IMR-90 (cell line): ENCODE data around the gene PXK. TPM values are rescaled to one million over a fixed set of nuclear protein-coding genes. Genes with fewer than 3 reads are reported as not detected.
"Not testable (repeated sequence)": the region's sequence is repeated elsewhere in the genome, so short reads cannot be mapped to it uniquely, and the experiment has no call there.

Source experiments
- ATAC-seq: fragments of 200-7000 bp; cut with Tn5 transposase; 2 replicates; pipeline ENCODE4 v1.9.1; 2020; ENCODE audit warnings: low read depth, mild to moderate bottlenecking, moderate library complexity
- BruUV-seq: library from RNA; stranded (reverse); fragments of 400-500 nt; replicated peaks from 2 replicates; lab custom pipeline; 2021; lab: Mats Ljungman, UMichigan
- CTCF ChIA-PET: fragments of 300-600 bp; formaldehyde crosslinking; extraction: SDS; loops from one replicate; lab custom pipeline; 2021; ENCODE audit warnings: antibody characterized with exemption; lab: Yijun Ruan, JAX
- POLR2A ChIA-PET: fragments of 300-600 bp; sonication (Branson Sonifier 250); formaldehyde crosslinking; loops from one replicate; lab custom pipeline; 2022; ENCODE audit warnings: antibody characterized with exemption; ENCODE audit not compliant: unreplicated experiment; lab: Charles Lee
- DNase-seq: peaks from one replicate; pipeline ENCODE4 v3.0.0; 2013
- H2AFZ ChIP-seq: replicated peaks from 2 replicates; pipeline ENCODE3; 2013; ENCODE audit warnings: low read length, mild to moderate bottlenecking; ENCODE audit not compliant: poor library complexity
- H2AK5ac ChIP-seq: 2 replicates; pipeline ENCODE4 v1.6.1; 2013; ENCODE audit warnings: low read depth, low read length, inconsistent platforms
- H2AK9ac ChIP-seq: replicated peaks from 2 replicates; pipeline ENCODE3; 2013; ENCODE audit warnings: mild to moderate bottlenecking, low read depth, low read length, moderate library complexity; ENCODE audit not compliant: poor library complexity
- H2BK120ac ChIP-seq: 2 replicates; pipeline ENCODE4 v1.6.1; 2013; ENCODE audit warnings: low read depth, low read length, inconsistent platforms
- H2BK15ac ChIP-seq: 3 replicates; pipeline ENCODE4 v1.6.1; 2013; ENCODE audit warnings: low read depth, low read length, inconsistent platforms
- H2BK20ac ChIP-seq: 2 replicates; pipeline ENCODE4 v1.6.1; 2013; ENCODE audit warnings: low read depth, mild to moderate bottlenecking, inconsistent platforms, low read length, moderate library complexity
- H2BK5ac ChIP-seq: 2 replicates; pipeline ENCODE4 v1.6.1; 2013; ENCODE audit warnings: mild to moderate bottlenecking, low read depth, low read length, inconsistent platforms; ENCODE audit not compliant: poor library complexity, severe bottlenecking
- H3K14ac ChIP-seq: replicated peaks from 2 replicates; pipeline ENCODE4 v1.6.1; 2013; ENCODE audit warnings: low read depth, low read length, inconsistent platforms
- H3K18ac ChIP-seq: 2 replicates; pipeline ENCODE4 v1.6.1; 2013; ENCODE audit warnings: low read depth, low read length, control low read depth
- H3K23ac ChIP-seq: 2 replicates; pipeline ENCODE4 v1.6.1; 2013; ENCODE audit warnings: low read depth, low read length, inconsistent platforms
- H3K27ac ChIP-seq: 2 replicates; pipeline ENCODE4 v1.5.1; 2013; ENCODE audit warnings: mild to moderate bottlenecking, control low read depth, low read length; ENCODE audit not compliant: insufficient read depth
- H3K27me3 ChIP-seq: 2 replicates; pipeline ENCODE4 v1.6.1; 2013; ENCODE audit warnings: low read length; ENCODE audit not compliant: control insufficient read depth, insufficient read depth
- H3K36me3 ChIP-seq: 2 replicates; pipeline ENCODE4 v1.6.1; 2013; ENCODE audit warnings: low read length, mixed read lengths; ENCODE audit not compliant: control insufficient read depth, insufficient read depth
- H3K4ac ChIP-seq: 2 replicates; pipeline ENCODE4 v1.6.1; 2013; ENCODE audit warnings: low read depth, low read length, inconsistent platforms
- H3K4me1 ChIP-seq: 2 replicates; pipeline ENCODE4 v1.6.1; 2013; ENCODE audit warnings: low read length, mixed read lengths; ENCODE audit not compliant: control insufficient read depth, insufficient read depth
- H3K4me2 ChIP-seq: 2 replicates; pipeline ENCODE4 v1.6.1; 2013; ENCODE audit warnings: low read depth, mild to moderate bottlenecking, control low read depth, low read length, moderate library complexity
- H3K4me3 ChIP-seq: 2 replicates; pipeline ENCODE4 v1.5.1; 2013; ENCODE audit warnings: low read depth, mild to moderate bottlenecking, control low read depth, low read length, moderate library complexity; ENCODE audit not compliant: insufficient read depth
- H3K56ac ChIP-seq: 2 replicates; pipeline ENCODE4 v1.6.1; 2013; ENCODE audit warnings: low read length, inconsistent platforms; ENCODE audit not compliant: insufficient read depth; ENCODE audit errors: extremely low read depth
- H3K79me1 ChIP-seq, 2 experiments: 2 replicates each; pipeline ENCODE4 v1.6.1; 2013; ENCODE audit warnings: low read length in 2 of 2, inconsistent platforms in 1 of 2, low read depth in 1 of 2
- H3K9ac ChIP-seq: 2 replicates; pipeline ENCODE4 v1.6.1; 2013; ENCODE audit warnings: low read depth, low read length, control low read depth
- H3K9me1 ChIP-seq: 2 replicates; pipeline ENCODE4 v1.6.1; 2013; ENCODE audit warnings: low read length, inconsistent platforms; ENCODE audit not compliant: insufficient read depth
- H3K9me3 ChIP-seq: 2 replicates; pipeline ENCODE4 v1.6.1; 2013; ENCODE audit warnings: low read length; ENCODE audit not compliant: control insufficient read depth, insufficient read depth
- H4K20me1 ChIP-seq: 2 replicates; pipeline ENCODE4 v1.6.1; 2013; ENCODE audit warnings: low read length, inconsistent platforms; ENCODE audit not compliant: insufficient read depth
- H4K5ac ChIP-seq: 2 replicates; pipeline ENCODE4 v1.6.1; 2013; ENCODE audit warnings: mild to moderate bottlenecking, low read depth, low read length, control low read depth
- H4K8ac ChIP-seq, 2 experiments: 2 replicates each; pipeline ENCODE4 v1.6.1; 2013; ENCODE audit warnings: low read depth in 2 of 2, low read length in 2 of 2, control low read depth in 1 of 2, inconsistent platforms in 1 of 2
- H4K91ac ChIP-seq: 2 replicates; pipeline ENCODE4 v1.6.1; 2013; ENCODE audit warnings: low read depth, low read length, inconsistent platforms; ENCODE audit not compliant: insufficient read depth
- WGBS, 2 experiments: methylation state at CpG; one replicate each; pipeline versions ENCODE4 v1.1.5 to v1.1.7; 2013; ENCODE audit warnings: missing lambda C conversion rate in 2 of 2; ENCODE audit not compliant: insufficient read length in 1 of 2; ENCODE audit errors: extremely low coverage in 2 of 2; 5-methylcytosine and 5-hydroxymethylcytosine counted together
- dilution Hi-C: fragments of 300-500 bp; cut with HindIII; formaldehyde crosslinking; loops from one replicate; pipeline ENCODE4 v1.14.3; 2018; ENCODE audit warnings: low sequenced_read_pairs; ENCODE audit not compliant: unreplicated experiment
- in situ Hi-C: fragments of 300-500 bp; cut with MboI; formaldehyde crosslinking; loops from 3 replicates; pipeline ENCODE4 v1.14.3; 2019; ENCODE audit warnings: low sequenced_read_pairs, inconsistent platforms, mixed read lengths
- intact Hi-C: fragments of 100-400 bp; cut with micrococcal nuclease; formaldehyde crosslinking; loops from 2 replicates; pipeline ENCODE4 v1.10.0; 2022
- polyA plus RNA-seq, 3 experiments: library from polyadenylated mRNA; depleted of rRNA; stranded (reverse); fragments of >200 nt; gene quantifications; 2 replicates each; pipeline ENCODE4 v1.2.3, GENCODE V29; 2012; ENCODE audit warnings: low replicate concordance in 1 of 3
- total RNA-seq: library from RNA; depleted of rRNA; stranded (reverse); fragments of >200 nt; gene quantifications from 2 replicates; pipeline ENCODE4 v1.2.3, GENCODE V29; 2012

Gene PXK
- total and polyA plus RNA-seq, 2 of the 4 experiments (the other 2 are of a cell fraction) = 14.3 to 17.7 TPM

- H3K18ac ChIP-seq, POLR2A ChIA-PET, H2BK20ac ChIP-seq, H3K9me1 ChIP-seq, H3K23ac ChIP-seq, H3K56ac ChIP-seq, H3K27ac ChIP-seq, CTCF ChIA-PET, H3K9ac ChIP-seq, H3K4me3 ChIP-seq, H2BK15ac ChIP-seq, H3K27me3 ChIP-seq, H3K4me2 ChIP-seq, H3K79me1 ChIP-seq, H4K5ac ChIP-seq, H2BK5ac ChIP-seq, ATAC-seq, H3K14ac ChIP-seq, intact Hi-C loops, H2AK5ac ChIP-seq, H4K20me1 ChIP-seq, in situ Hi-C loops, H3K4ac ChIP-seq, DNase-seq, H2AFZ ChIP-seq, H4K8ac ChIP-seq, H2BK120ac ChIP-seq, dilution Hi-C loops, H3K4me1 ChIP-seq, H3K9me3 ChIP-seq, BruUV-seq, H4K91ac ChIP-seq, H2AK9ac ChIP-seq: not testable (repeated sequence)
- no CpG with 5 or more reads among the region's 4 CpGs for WGBS, 2 experiments
- H3K36me3 ChIP-seq = peaks cover 13% of the 10 kb centered on the region; the same call in 1 of the 2 replicates
Observed at GRCh38 chr3:58288964-58289613, 43.6 kb upstream of the PXK start.

GRCh38 chr3:58290446-58290845 is 42.2 kb upstream of the PXK start:
- H3K79me1 ChIP-seq, DNase-seq, POLR2A ChIA-PET, H3K56ac ChIP-seq, H3K9ac ChIP-seq, H3K4me1 ChIP-seq, H3K18ac ChIP-seq, BruUV-seq, CTCF ChIA-PET, H3K9me1 ChIP-seq, H4K5ac ChIP-seq, ATAC-seq, H3K4me3 ChIP-seq, H3K9me3 ChIP-seq, H3K23ac ChIP-seq, H3K27me3 ChIP-seq, H4K20me1 ChIP-seq, H2BK15ac ChIP-seq, H4K8ac ChIP-seq, dilution Hi-C loops, intact Hi-C loops, H3K27ac ChIP-seq, H3K4me2 ChIP-seq, H3K4ac ChIP-seq, H3K36me3 ChIP-seq, H2AK5ac ChIP-seq, H2BK20ac ChIP-seq, H4K91ac ChIP-seq, H2AFZ ChIP-seq, H2BK5ac ChIP-seq, H3K14ac ChIP-seq, H2BK120ac ChIP-seq, in situ Hi-C loops, H2AK9ac ChIP-seq: not testable (repeated sequence)
- no CpG with 5 or more reads among the region's 33 CpGs for whole genome bisulfite sequencing, 2 experiments
